Panc1 (cell line): Measurements from ENCODE around the gene LTC4S. TPM values are rescaled to one million over a fixed set of nuclear protein-coding genes. Genes with fewer than 3 reads are reported as not detected.

Experiments
- ATAC-seq: fragments of 200-7000 bp; cut with Tn5 transposase; 2 replicates; pipeline ENCODE4 v1.9.1; 2020; ENCODE audit warnings: mild to moderate bottlenecking, moderate library complexity
- BruUV-seq: library from RNA; stranded (reverse); fragments of 400-500 nt; replicated peaks from 2 replicates; lab custom pipeline; 2021; lab: Mats Ljungman, UMichigan
- CTCF ChIA-PET: fragments of 300-600 bp; sonication (Branson Sonifier 250); formaldehyde crosslinking; loops from one replicate; lab custom pipeline; 2022; ENCODE audit warnings: antibody characterized with exemption; lab: Charles Lee
- POLR2A ChIA-PET: fragments of 300-600 bp; sonication (Branson Sonifier 250); formaldehyde crosslinking; loops from one replicate; lab custom pipeline; 2022; ENCODE audit warnings: antibody characterized with exemption; lab: Charles Lee
- DNase-seq: peaks from one replicate; pipeline ENCODE4 v3.0.0-alpha.2; 2010; ENCODE audit warnings: low read depth, low spot score
- H3K27ac ChIP-seq: 2 replicates; pipeline ENCODE4 v1.5.1; 2011; ENCODE audit warnings: mild to moderate bottlenecking, low read length, inconsistent platforms
- H3K27me3 ChIP-seq: fragments of 200-500 bp; sonication (Bioruptor generic); 2 replicates; pipeline ENCODE4 v1.6.0; 2014; ENCODE audit warnings: low read length, inconsistent platforms; ENCODE audit not compliant: control insufficient read depth, insufficient read depth
- H3K36me3 ChIP-seq: fragments of 200-500 bp; sonication (Bioruptor generic); 2 replicates; pipeline ENCODE4 v1.5.1; 2014; ENCODE audit warnings: inconsistent platforms, mild to moderate bottlenecking, low read length, moderate library complexity; ENCODE audit not compliant: control insufficient read depth, insufficient read depth
- H3K4me1 ChIP-seq: 2 replicates; pipeline ENCODE4 v1.5.1; 2011; ENCODE audit warnings: inconsistent platforms, mild to moderate bottlenecking, low read length, moderate library complexity; ENCODE audit not compliant: control insufficient read depth, insufficient read depth
- H3K4me3 ChIP-seq, 2 experiments: 2 replicates each; pipeline ENCODE4 v1.5.1; 2011 to 2012; ENCODE audit warnings: low read depth in 2 of 2, low read length in 2 of 2, mild to moderate bottlenecking in 2 of 2, inconsistent platforms in 1 of 2, moderate library complexity in 1 of 2
- H3K9me3 ChIP-seq: fragments of 200-500 bp; sonication (Bioruptor generic); 2 replicates; pipeline ENCODE4 v1.5.1; 2014; ENCODE audit warnings: low read depth, mild to moderate bottlenecking, inconsistent platforms, low read length, moderate library complexity; ENCODE audit not compliant: control insufficient read depth, insufficient read depth
- CTCF ChIP-seq: fragments of 450-650 bp; IDR thresholded peaks from 2 replicates; pipeline ENCODE4 v1.5.1; 2017; ENCODE audit warnings: mild to moderate bottlenecking
- POLR2AphosphoS5 ChIP-seq: IDR thresholded peaks from 2 replicates; pipeline ENCODE4 v1.6.1; 2012; ENCODE audit warnings: mild to moderate bottlenecking, low read depth, low read length, moderate library complexity
- REST ChIP-seq, 2 experiments: IDR thresholded peaks; 2 replicates each; pipeline ENCODE4 v1.6.1; 2011 to 2012; ENCODE audit warnings: low read depth in 2 of 2, control low read depth in 1 of 2, low read length in 1 of 2, mild to moderate bottlenecking in 1 of 2, moderate library complexity in 1 of 2; ENCODE audit not compliant: insufficient read depth in 1 of 2
- SIN3A ChIP-seq: IDR thresholded peaks from 2 replicates; pipeline ENCODE4 v1.6.1; 2012; ENCODE audit warnings: low read depth, mild to moderate bottlenecking, low read length, moderate library complexity, borderline replicate concordance; ENCODE audit not compliant: insufficient read depth
- TCF7L2 ChIP-seq: IDR thresholded peaks from 2 replicates; pipeline ENCODE4 v1.6.1; 2011; ENCODE audit warnings: mild to moderate bottlenecking, low read depth, low read length, inconsistent platforms
- in situ Hi-C: cut with HindIII; loops from 2 replicates; pipeline ENCODE4 v1.10.0; 2016; ENCODE audit warnings: low sequenced_read_pairs, low pct_unique_long_range_greater_than_20kb
- intact Hi-C: fragments of 100-400 bp; cut with micrococcal nuclease; formaldehyde crosslinking; loops from one replicate; pipeline ENCODE4 v1.10.0; 2022; ENCODE audit not compliant: unreplicated experiment
- total RNA-seq: library from RNA; stranded (reverse); gene quantifications from one replicate; pipeline ENCODE4 v1.2.1, GENCODE V29; 2021; ENCODE audit not compliant: unreplicated experiment

The LTC4S gene
- total RNA-seq, 1 experiment from 2014 or later, result 0.69 TPM

GRCh38 chr5:179833056-179833708, 39.4 kb downstream of the LTC4S start:
- Histone ChIP-seq H3K27ac (peak overlapping the region; percentile 25; the same call in 1 of the 2 replicates), H3K27me3 (no peaks in the 10 kb centered on the region), H3K9me3 (no peaks in the 10 kb centered on the region), H3K36me3 (peaks cover 21% of the 10 kb centered on the region), H3K4me3 (no peak overlapping the region), H3K4me1 (peaks cover 49% of the 10 kb centered on the region)
- 0 out of 2 replicates have a peak, but pooled peaks have one; percentile 1 for ATAC-seq
- DNase-seq, result no peak
- POLR2A ChIA-PET, result no interaction called here
- in situ Hi-C loops (no loop called here), intact Hi-C loops (no loop called here)
- TF ChIP-seq TCF7L2 (no peak), POLR2AphosphoS5 (peak; percentile 48; the same call in 1 of the 2 replicates)
- no TSS peak for BruUV-seq
- CTCF ChIA-PET, result interaction anchor here (0.6 kb wide), 1 partner anchor 143 kb away, joined by 5 read pairs; no protein-coding TSS in a partner anchor

- intact Hi-C loops, result no loop called here
- no peak overlapping the region; the same call in 1 of the 2 replicates for H3K27ac ChIP-seq
- no peak overlapping the region for H3K4me3 ChIP-seq
- ChIA-PET POLR2A (no interaction called here), CTCF (no interaction called here)
- TF ChIP-seq CTCF (no peak), REST (IDR thresholded peaks at IDR 0.05; ENCODE audit: insufficient read depth in 1 of 2, low read depth in 2 of 2, low read length in 1 of 2) (no peak), SIN3A (no peak), POLR2AphosphoS5 (no peak), TCF7L2 (no peak)
- ATAC-seq (no peak), DNase-seq (no peak)
- H3K4me1 ChIP-seq, result peaks cover 44% of the 10 kb centered on the region
- no TSS peak for BruUV-seq
- no peaks in the 10 kb centered on the region for H3K9me3 ChIP-seq
- in situ Hi-C loops, result no loop called here
- H3K36me3 ChIP-seq, result peaks cover 20% of the 10 kb centered on the region
- no peaks in the 10 kb centered on the region for H3K27me3 ChIP-seq
Measured at GRCh38 chr5:179833709-179834070, 39.9 kb downstream of the LTC4S start.

- ChIA-PET POLR2A (no interaction called here), CTCF (no interaction called here)
- Histone ChIP-seq H3K4me3 (no peak overlapping the region), H3K27me3 (no peaks in the 10 kb centered on the region), H3K9me3 (no peaks in the 10 kb centered on the region), H3K4me1 (peaks cover 40% of the 10 kb centered on the region), H3K27ac (no peak overlapping the region), H3K36me3 (peaks cover 19% of the 10 kb centered on the region)
- DNase-seq, result no peak
- no peak for TF ChIP-seq CTCF
- no peak for TF ChIP-seq POLR2AphosphoS5
- no peak for TF ChIP-seq TCF7L2
- no peak for TF ChIP-seq REST (IDR thresholded peaks at IDR 0.05; ENCODE audit: insufficient read depth in 1 of 2, low read depth in 2 of 2, low read length in 1 of 2)
- no peak for TF ChIP-seq SIN3A
- BruUV-seq, result no TSS peak
- intact Hi-C loops, result no loop called here
- in situ Hi-C loops, result no loop called here
- ATAC-seq, result no peak
Measured at GRCh38 chr5:179834120-179834519, 40.3 kb downstream of the LTC4S start.
